Astrocyte of the cerebellum (primary cell): ENCODE results near the gene IL10RA.
A peak's percentile ranks its signal among the peaks of the same experiment; 100 is the strongest.

Experiments
- DNase-seq: peaks from one replicate; pipeline ENCODE4 v3.0.0-alpha.2; 2011; ENCODE audit warnings: low read depth
- H3K4me3 ChIP-seq: 2 replicates; pipeline ENCODE4 v1.5.1; 2011; ENCODE audit warnings: mild to moderate bottlenecking, low read depth, low read length, moderate library complexity
- CTCF ChIP-seq: IDR thresholded peaks from 2 replicates; pipeline ENCODE4 v1.5.1; 2012; ENCODE audit warnings: low read length, low read depth, moderate library complexity, mild to moderate bottlenecking; ENCODE audit errors: missing control alignments
- in situ Hi-C: cut with HindIII; loops from 2 replicates; pipeline ENCODE4 v1.10.0; 2017; ENCODE audit warnings: low sequenced_read_pairs

Gene IL10RA

GRCh38 chr11:117985953-117986887, at the start of gene IL10RA:
IL10RA (plus strand) TSS chr11:117986394; CDS start chr11:117986468, 74 bp downstream.
- peak; percentile 5 for DNase-seq
- H3K4me3 ChIP-seq = peak within 1 kb of the TSS; percentile 38
- in situ Hi-C loops = no loop called here
- no peak for TF ChIP-seq CTCF

- in situ Hi-C loops = loop anchor here (5.0 to 25.0 kb wide), 2 partner anchors 75 to 125 kb away; partner anchors contain the start of gene FXYD2
- TF ChIP-seq CTCF = no peak
- no peak overlapping the region for H3K4me3 ChIP-seq
- no peak for DNase-seq
These were observed 49.2 kb upstream of the IL10RA start for GRCh38 chr11:117936973-117937372.

- H3K4me3 ChIP-seq = no peak overlapping the region
- DNase-seq = no peak
- TF ChIP-seq CTCF = no peak
- in situ Hi-C loops = loop anchor here (5.0 to 25.0 kb wide), 2 partner anchors 43 to 128 kb away; partner anchors contain the start of gene FXYD2
These were observed 45.5 kb upstream of the IL10RA start for GRCh38 chr11:117940736-117941135.

GRCh38 chr11:117941163-117941707, 45.0 kb upstream of the IL10RA start:
- H3K4me3 ChIP-seq = no peak overlapping the region
- no peak for TF ChIP-seq CTCF
- DNase-seq = no peak
- in situ Hi-C loops = loop anchor here (5.0 to 25.0 kb wide), 2 partner anchors 44 to 129 kb away; partner anchors contain the start of gene FXYD2

GRCh38 chr11:117941976-117942654, 44.1 kb upstream of the IL10RA start:
- in situ Hi-C loops = loop anchor here (5.0 to 25.0 kb wide), 2 partner anchors 45 to 130 kb away; partner anchors contain the start of gene FXYD2
- no peak overlapping the region for H3K4me3 ChIP-seq
- DNase-seq = no peak
- no peak for TF ChIP-seq CTCF

- H3K4me3 ChIP-seq = no peak overlapping the region
- no peak for TF ChIP-seq CTCF
- no peak for DNase-seq
- in situ Hi-C loops = loop anchor here (5.0 to 25.0 kb wide), 2 partner anchors 47 to 132 kb away; partner anchors contain the start of gene FXYD2
These were observed 41.6 kb upstream of the IL10RA start for GRCh38 chr11:117944554-117944953.
